Measurements from ENCODE around the gene IRF8. TPM values are rescaled to one million over a fixed set of nuclear protein-coding genes. Genes with fewer than 3 reads are reported as not detected.

IRF8 gene
- total RNA-seq, 1 donor from 2014 or later: not detected

GRCh38 chr16:85931596-85932402 lies 32.8 kb downstream of the IRF8 start:
- Histone ChIP-seq H3K36me3 (ENCODE audit: control insufficient read depth, insufficient read depth, low read length) (no peaks in the 10 kb centered on the region), H3K4me3 (ENCODE audit: low read depth, low read length) (no peak overlapping the region), H3K27me3 (ENCODE audit: control insufficient read depth, insufficient read depth, low read length) (peaks cover 1% of the 10 kb centered on the region)
- no peak for TF ChIP-seq CTCF (IDR thresholded peaks at IDR 0.05; ENCODE audit: insufficient read depth, low read length, severe bottlenecking)
- FAIRE-seq: no peak
- DNase-seq (ENCODE audit: low read depth): no peak

- no peak for DNase-seq (ENCODE audit: low read depth)
- no peaks in the 10 kb centered on the region for H3K27me3 ChIP-seq (ENCODE audit: control insufficient read depth, insufficient read depth, low read length)
- FAIRE-seq: no peak
- H3K4me3 ChIP-seq (ENCODE audit: low read depth, low read length): no peak overlapping the region
- H3K36me3 ChIP-seq (ENCODE audit: control insufficient read depth, insufficient read depth, low read length): no peaks in the 10 kb centered on the region
- TF ChIP-seq CTCF (IDR thresholded peaks at IDR 0.05; ENCODE audit: insufficient read depth, low read length, severe bottlenecking): no peak
Observed at GRCh38 chr16:85934210-85934609, 35.2 kb downstream of the IRF8 start.

GRCh38 chr16:85935391-85935973 lies 36.5 kb downstream of the IRF8 start:
- H3K36me3 ChIP-seq (ENCODE audit: control insufficient read depth, insufficient read depth, low read length): no peaks in the 10 kb centered on the region
- no peak for TF ChIP-seq CTCF (IDR thresholded peaks at IDR 0.05; ENCODE audit: insufficient read depth, low read length, severe bottlenecking)
- DNase-seq (ENCODE audit: low read depth): no peak
- H3K27me3 ChIP-seq (ENCODE audit: control insufficient read depth, insufficient read depth, low read length): no peaks in the 10 kb centered on the region
- no peak overlapping the region for H3K4me3 ChIP-seq (ENCODE audit: low read depth, low read length)
- FAIRE-seq: no peak

- DNase-seq (ENCODE audit: low read depth) (no peak), FAIRE-seq (no peak)
- no peak for TF ChIP-seq CTCF (IDR thresholded peaks at IDR 0.05; ENCODE audit: insufficient read depth, low read length, severe bottlenecking)
- Histone ChIP-seq H3K36me3 (ENCODE audit: control insufficient read depth, insufficient read depth, low read length) (no peaks in the 10 kb centered on the region), H3K4me3 (ENCODE audit: low read depth, low read length) (no peak overlapping the region), H3K27me3 (ENCODE audit: control insufficient read depth, insufficient read depth, low read length) (no peaks in the 10 kb centered on the region)
Observed at GRCh38 chr16:85935974-85936760, 37.2 kb downstream of the IRF8 start.

GRCh38 chr16:85936816-85937215 lies 37.9 kb downstream of the IRF8 start:
- Histone ChIP-seq H3K4me3 (ENCODE audit: low read depth, low read length) (no peak overlapping the region), H3K36me3 (ENCODE audit: control insufficient read depth, insufficient read depth, low read length) (no peaks in the 10 kb centered on the region), H3K27me3 (ENCODE audit: control insufficient read depth, insufficient read depth, low read length) (no peaks in the 10 kb centered on the region)
- no peak for TF ChIP-seq CTCF (IDR thresholded peaks at IDR 0.05; ENCODE audit: insufficient read depth, low read length, severe bottlenecking)
- DNase-seq (ENCODE audit: low read depth) (no peak), FAIRE-seq (no peak)

Measured in bronchial epithelial cell (primary cell).